ENCODE measurements around the gene CNTRL. TPM values are rescaled to one million over a fixed set of nuclear protein-coding genes. Genes with fewer than 3 reads are reported as not detected.

Gene CNTRL
- total RNA-seq, 1 experiment from 2014 or later: 11.6 TPM

DNA sequence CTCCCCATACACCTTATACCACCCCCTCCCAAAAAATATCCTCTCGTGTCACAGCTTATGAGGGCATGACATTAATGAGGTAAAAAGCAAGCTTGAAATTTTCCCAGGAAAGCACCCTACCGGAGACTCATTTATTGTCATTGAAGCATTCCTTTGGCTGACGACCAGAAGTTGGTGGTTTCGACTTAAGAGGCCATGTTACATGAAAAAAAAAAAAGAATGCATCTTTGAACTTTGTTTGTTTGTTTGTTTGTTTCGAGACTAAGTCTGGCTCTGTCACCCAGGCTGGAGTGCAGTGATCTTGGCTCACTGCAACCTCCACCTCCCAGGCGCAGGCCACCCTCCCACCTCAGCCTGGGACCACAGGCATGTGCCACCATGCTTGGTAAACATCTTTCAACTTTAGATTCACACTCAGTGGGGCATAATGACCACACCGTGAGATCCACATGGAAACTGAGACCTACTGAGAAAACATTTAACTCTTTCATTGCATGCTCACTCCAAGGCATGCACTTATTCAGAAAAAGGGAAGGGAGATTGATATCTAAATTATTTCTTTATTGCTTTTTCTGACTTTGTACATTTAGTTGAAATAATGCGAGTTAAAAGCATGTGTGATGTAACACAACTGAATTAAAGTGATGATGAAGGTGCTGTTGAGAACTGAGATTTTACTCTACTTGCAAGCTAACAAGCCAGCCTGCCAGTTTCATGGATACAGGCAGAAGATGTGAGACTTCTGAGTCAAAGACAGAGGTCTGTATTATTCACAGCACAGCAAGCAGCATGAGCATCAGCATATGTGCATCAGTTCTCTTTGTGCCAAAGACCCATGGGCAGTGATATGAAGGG, 132.0 kb downstream of the CNTRL start:
- Histone ChIP-seq H3K23ac (ENCODE audit: insufficient read length, low read depth, low read length) (no peak overlapping the region), H2AK5ac (ENCODE audit: insufficient read length, low read length) (no peak overlapping the region), H2BK5ac (ENCODE audit: insufficient read length, low read length) (no peak overlapping the region), H2AFZ (ENCODE audit: low read length) (no peak overlapping the region), H3K18ac (ENCODE audit: insufficient read length, low read depth, low read length) (no peak overlapping the region), H2BK20ac (ENCODE audit: low read depth, low read length, poor library complexity, severe bottlenecking) (no peak overlapping the region), H3K4me2 (ENCODE audit: insufficient read depth, insufficient read length, low read length) (no peak overlapping the region), H3K27me3 (ENCODE audit: insufficient read depth, low read length) (no peaks in the 10 kb centered on the region), H4K20me1 (ENCODE audit: control insufficient read depth, insufficient read depth, insufficient read length) (no peaks in the 10 kb centered on the region), H4K5ac (ENCODE audit: insufficient read length, low read depth, low read length) (no peak overlapping the region), H3K79me1 (ENCODE audit: insufficient read depth, low read depth, low read length, poor library complexity, severe bottlenecking) (no peaks in the 10 kb centered on the region), H3K79me2 (ENCODE audit: insufficient read depth, low read length) (no peaks in the 10 kb centered on the region), H3K9ac (ENCODE audit: extremely low read depth, insufficient read length, low read length) (no peak overlapping the region), H3K9me3 (ENCODE audit: control insufficient read depth, low read depth, low read length) (no peaks in the 10 kb centered on the region), H2BK12ac (ENCODE audit: insufficient read length, low read depth, low read length) (no peak overlapping the region), H3K23me2 (ENCODE audit: insufficient read length, low read depth, low read length, poor library complexity, severe bottlenecking) (peaks cover 4% of the 10 kb centered on the region), H3K14ac (ENCODE audit: insufficient read depth, low read length) (no peak overlapping the region), H2BK15ac (ENCODE audit: low read depth, low read length) (no peak overlapping the region), H3T11ph (ENCODE audit: low read length) (no peak overlapping the region), H3K4ac (ENCODE audit: low read depth, low read length) (no peak overlapping the region), H3K4me1 (ENCODE audit: insufficient read depth, low read length) (no peaks in the 10 kb centered on the region; the same call in 1 of the 2 replicates), H2BK120ac (ENCODE audit: low read depth, low read length, poor library complexity, severe bottlenecking) (no peak overlapping the region), H3K56ac (ENCODE audit: insufficient read length, low read depth, low read length) (no peak overlapping the region), H4K91ac (ENCODE audit: insufficient read length, low read depth, low read length) (no peak overlapping the region), H4K8ac (replicated peaks; ENCODE audit: insufficient read length, low read depth, low read length) (no peak overlapping the region), H3K27ac (ENCODE audit: insufficient read length, low read depth, low read length) (no peak overlapping the region)
- no CpG with 5 or more reads among the region's 8 CpGs for WGBS (ENCODE audit: extremely low coverage, insufficient read length, low lambda C conversion rate)
- Mint-ChIP-seq H3K9me3 (no peaks in the 10 kb centered on the region; a peak in 1 of 5 replicates), H3K27me3 (ENCODE audit: low read depth) (peaks cover 78% of the 10 kb centered on the region), H3K4me3 (no peak overlapping the region), H3K36me3 (ENCODE audit: insufficient read depth in 1 of 3, low read depth in 3 of 3) (no peaks in the 10 kb centered on the region; a peak in 2 of 7 replicates), H3K4me1 (peaks cover 16 to 17% of the 10 kb centered on the region in 2 experiments), H3K27ac (peak overlapping the region in 1 of 3 experiments; percentile 33; a peak in 1 of 7 replicates)
- DNase-seq: no peak
- TF ChIP-seq, protein P1, sequence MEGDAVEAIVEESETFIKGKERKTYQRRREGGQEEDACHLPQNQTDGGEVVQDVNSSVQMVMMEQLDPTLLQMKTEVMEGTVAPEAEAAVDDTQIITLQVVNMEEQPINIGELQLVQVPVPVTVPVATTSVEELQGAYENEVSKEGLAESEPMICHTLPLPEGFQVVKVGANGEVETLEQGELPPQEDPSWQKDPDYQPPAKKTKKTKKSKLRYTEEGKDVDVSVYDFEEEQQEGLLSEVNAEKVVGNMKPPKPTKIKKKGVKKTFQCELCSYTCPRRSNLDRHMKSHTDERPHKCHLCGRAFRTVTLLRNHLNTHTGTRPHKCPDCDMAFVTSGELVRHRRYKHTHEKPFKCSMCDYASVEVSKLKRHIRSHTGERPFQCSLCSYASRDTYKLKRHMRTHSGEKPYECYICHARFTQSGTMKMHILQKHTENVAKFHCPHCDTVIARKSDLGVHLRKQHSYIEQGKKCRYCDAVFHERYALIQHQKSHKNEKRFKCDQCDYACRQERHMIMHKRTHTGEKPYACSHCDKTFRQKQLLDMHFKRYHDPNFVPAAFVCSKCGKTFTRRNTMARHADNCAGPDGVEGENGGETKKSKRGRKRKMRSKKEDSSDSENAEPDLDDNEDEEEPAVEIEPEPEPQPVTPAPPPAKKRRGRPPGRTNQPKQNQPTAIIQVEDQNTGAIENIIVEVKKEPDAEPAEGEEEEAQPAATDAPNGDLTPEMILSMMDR (conservative IDR thresholded peaks at IDR 0.05): no peak
